Measurements from ENCODE around the gene RGS10.

- TF ChIP-seq CTCF (IDR thresholded peaks at IDR 0.05; ENCODE audit: low read depth, low read length) (no peak), EZH2phosphoT487 (IDR thresholded peaks at IDR 0.05; ENCODE audit: low read depth) (no peak)
Measured at GRCh38 chr10:119511828-119512515, 30.5 kb downstream of the RGS10 start.
